AG09309 (cell line): ENCODE data around the gene CYBA.
"Not testable (repeated sequence)": the region's sequence is repeated elsewhere in the genome, so short reads cannot be mapped to it uniquely, and the experiment has no call there.

Source experiments
- DNase-seq: peaks from one replicate; pipeline ENCODE4 v3.0.0-alpha.2; 2010; ENCODE audit warnings: low read depth
- H3K4me3 ChIP-seq: 2 replicates; pipeline ENCODE4 v1.5.1; 2011; ENCODE audit warnings: mild to moderate bottlenecking, low read depth, low read length, moderate library complexity; ENCODE audit not compliant: control insufficient read depth
- TF ChIP-seq, protein P1 (sequence below): IDR thresholded peaks from 2 replicates; pipeline ENCODE4 v1.5.1; 2011; ENCODE audit warnings: mild to moderate bottlenecking, low read depth, low read length, inconsistent platforms; ENCODE audit not compliant: insufficient read depth, control insufficient read depth; ENCODE audit errors: missing control alignments

The CYBA gene

DNA sequence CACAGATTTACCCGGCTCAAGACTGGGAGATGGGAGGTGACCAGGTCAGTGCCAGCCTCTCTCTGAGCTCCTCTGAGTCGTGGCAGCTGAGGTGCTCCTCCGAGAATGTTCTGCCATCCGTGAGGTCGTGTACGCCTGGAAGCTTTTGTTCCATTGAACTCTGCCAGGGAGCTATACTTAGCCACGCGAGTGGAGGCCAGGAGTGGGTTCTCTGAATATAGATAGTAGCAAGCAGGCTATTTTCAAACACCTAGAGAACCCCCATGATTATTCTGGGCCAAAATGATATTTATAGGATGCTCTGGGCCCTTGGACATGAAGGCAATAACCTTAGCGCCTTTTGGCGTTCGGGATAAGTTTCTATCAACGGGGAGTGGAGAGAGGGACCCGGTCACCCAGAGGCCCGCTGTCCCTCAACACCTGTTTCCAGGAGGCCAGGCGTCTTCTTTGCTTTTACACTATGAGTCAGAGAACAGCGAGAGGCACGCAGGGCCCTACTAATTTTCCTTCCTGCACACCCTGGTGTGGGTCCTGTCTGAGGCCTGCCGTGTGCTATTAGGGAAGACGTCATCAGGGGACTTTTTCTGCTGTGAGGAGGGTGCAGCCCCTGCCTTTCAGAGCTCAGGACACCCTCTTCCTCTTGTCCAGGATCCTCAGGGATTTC lies 23.0 kb upstream of the CYBA start:
- DNase-seq = no peak
- TF ChIP-seq, protein P1, sequence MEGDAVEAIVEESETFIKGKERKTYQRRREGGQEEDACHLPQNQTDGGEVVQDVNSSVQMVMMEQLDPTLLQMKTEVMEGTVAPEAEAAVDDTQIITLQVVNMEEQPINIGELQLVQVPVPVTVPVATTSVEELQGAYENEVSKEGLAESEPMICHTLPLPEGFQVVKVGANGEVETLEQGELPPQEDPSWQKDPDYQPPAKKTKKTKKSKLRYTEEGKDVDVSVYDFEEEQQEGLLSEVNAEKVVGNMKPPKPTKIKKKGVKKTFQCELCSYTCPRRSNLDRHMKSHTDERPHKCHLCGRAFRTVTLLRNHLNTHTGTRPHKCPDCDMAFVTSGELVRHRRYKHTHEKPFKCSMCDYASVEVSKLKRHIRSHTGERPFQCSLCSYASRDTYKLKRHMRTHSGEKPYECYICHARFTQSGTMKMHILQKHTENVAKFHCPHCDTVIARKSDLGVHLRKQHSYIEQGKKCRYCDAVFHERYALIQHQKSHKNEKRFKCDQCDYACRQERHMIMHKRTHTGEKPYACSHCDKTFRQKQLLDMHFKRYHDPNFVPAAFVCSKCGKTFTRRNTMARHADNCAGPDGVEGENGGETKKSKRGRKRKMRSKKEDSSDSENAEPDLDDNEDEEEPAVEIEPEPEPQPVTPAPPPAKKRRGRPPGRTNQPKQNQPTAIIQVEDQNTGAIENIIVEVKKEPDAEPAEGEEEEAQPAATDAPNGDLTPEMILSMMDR = no peak
- no peak overlapping the region for H3K4me3 ChIP-seq

DNA sequence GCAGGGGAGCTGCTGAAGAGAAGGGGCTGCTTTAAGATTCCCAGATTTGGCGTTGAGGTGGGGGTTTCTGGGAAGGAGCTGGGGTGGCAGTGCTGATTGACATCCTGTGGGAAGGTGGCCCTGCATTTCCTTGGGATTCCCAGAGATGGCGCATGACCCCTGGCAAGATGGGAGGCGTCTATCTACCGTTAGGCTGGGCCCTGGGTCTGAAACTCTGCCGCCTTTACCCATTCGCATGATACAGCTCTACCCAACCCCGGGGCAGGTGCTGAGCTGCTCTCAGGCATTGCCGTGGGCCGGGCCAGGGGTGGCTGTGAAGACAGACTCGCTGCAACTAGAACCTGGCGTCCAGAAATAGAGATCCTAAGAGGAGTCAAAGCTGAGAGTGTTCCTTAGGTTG lies 21.9 kb upstream of the CYBA start:
- TF ChIP-seq, protein P1 = no peak
- no peak overlapping the region for H3K4me3 ChIP-seq
- no peak for DNase-seq

DNA sequence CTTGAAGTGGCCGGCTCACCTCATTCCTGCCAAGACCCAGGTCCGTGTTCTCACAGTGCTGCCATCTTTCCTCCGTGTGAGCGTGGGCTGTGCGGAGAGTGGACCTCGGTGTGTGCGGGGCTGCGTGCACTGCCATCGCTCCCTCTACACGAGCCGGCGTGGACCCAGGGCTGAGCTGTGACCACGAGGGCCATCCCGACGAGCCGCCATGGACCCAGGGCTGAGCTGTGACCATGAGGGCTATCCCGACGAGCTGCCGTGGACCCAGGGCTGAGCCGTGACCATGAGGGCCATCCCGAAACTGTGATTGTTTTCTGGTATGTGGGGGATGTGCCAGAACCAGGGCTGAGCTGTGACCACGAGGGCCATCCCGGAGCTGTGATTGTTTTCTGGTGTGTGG lies 21.0 kb upstream of the CYBA start:
- TF ChIP-seq, protein P1 = no peak
- no peak for DNase-seq

DNA sequence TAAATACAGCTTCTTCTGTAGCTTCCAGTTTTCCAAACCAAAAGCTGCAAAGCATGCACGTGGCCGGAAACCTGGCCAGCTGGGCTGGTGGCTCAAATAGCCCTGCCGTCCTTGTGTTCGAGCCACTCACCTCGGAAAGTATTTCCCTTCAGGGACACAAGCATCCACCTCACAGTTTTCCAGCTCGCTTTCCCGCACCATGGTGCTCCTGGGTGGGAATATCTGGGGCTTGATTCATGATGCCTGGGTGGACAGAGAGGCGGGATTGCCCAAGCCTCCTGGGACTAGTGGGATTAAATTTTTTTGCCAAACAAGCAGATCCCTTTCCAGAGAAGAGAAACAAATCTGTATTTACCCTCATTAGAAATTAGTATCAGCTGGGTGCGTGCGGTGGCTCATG lies 19.1 kb upstream of the CYBA start:
- H3K4me3 ChIP-seq = no peak overlapping the region
- TF ChIP-seq, protein P1 = no peak
- DNase-seq = no peak

More for the DNA sequence above, 21.0 kb upstream of the CYBA start:
- no peak overlapping the region for H3K4me3 ChIP-seq

DNA sequence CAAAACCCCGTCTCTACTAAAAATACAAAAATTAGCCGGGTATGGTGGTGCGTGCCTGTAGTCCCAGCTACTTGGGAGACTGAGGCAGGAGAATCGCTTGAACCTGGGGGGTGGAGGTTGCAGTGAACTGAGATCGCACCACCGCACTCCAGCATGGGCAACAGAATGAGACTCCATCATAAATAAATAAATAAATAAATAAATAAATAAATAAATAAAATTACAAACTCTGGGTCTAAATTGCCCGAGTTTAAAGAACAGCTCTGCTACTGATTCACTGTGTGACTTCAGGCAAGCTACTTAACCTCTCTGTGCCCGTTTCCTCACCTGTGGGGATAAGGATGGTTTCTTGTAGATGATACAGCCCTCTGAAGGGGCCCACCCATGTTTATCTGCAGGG lies 18.6 kb upstream of the CYBA start:
- H3K4me3 ChIP-seq, DNase-seq: not testable (repeated sequence)

DNA sequence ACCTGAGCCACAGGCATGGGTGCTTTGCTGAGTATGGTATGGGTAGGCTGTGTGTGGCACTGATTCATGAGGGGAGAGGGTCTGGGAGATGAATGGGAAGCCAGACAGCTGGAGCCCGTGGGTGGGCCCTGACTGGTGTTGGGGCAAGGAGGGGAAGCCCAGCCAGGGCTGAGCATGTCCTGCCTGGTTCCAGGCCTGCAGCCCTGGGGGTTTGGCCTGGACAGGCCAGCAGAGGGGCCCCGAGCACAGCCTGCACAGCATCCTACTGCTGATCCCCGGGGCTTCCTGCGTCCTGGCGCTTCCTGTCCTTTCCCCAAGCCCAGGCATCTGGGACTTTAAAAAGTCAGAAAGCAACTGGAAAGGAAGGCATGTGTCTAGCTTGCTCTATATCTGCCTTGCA lies 16.6 kb upstream of the CYBA start:
- no peak overlapping the region for H3K4me3 ChIP-seq
- DNase-seq = no peak
- TF ChIP-seq, protein P1 = no peak

DNA sequence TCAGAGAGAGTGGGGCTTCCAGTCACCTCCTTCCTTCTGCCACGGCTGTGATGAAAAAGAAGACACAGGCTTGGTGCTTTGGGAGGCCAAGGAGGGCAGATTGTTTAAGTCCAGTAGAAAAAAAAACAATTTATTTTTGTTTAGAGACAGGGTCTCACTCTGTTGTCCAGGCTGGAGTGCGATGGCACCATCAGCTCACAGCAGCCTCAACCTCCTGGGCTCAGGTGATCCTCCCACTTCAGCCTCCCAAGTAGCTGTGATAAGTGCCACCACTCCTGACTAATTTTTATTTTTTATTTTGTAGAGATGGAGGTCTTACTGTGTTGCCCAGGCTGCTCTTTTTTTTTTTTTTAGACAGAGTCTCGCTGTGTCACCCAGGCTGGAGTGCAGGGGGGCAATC lies 14.7 kb upstream of the CYBA start:
- no peak overlapping the region for H3K4me3 ChIP-seq
- TF ChIP-seq, protein P1 = no peak
- DNase-seq = no peak
